HUES6 (cell line): ENCODE measurements around the gene SC5D.

Experiments used
- H3K27ac ChIP-seq: 2 replicates; pipeline ENCODE4 v1.7.0; 2013; ENCODE audit warnings: low read depth, mild to moderate bottlenecking, low read length, inconsistent platforms
- H3K27me3 ChIP-seq: 2 replicates; pipeline ENCODE4 v1.6.1; 2013; ENCODE audit warnings: low read length; ENCODE audit not compliant: control insufficient read depth, insufficient read depth
- H3K36me3 ChIP-seq: 2 replicates; pipeline ENCODE4 v1.6.1; 2013; ENCODE audit warnings: low read length; ENCODE audit not compliant: control insufficient read depth, insufficient read depth
- H3K4me1 ChIP-seq: 2 replicates; pipeline ENCODE4 v1.6.1; 2013; ENCODE audit warnings: low read length; ENCODE audit not compliant: control insufficient read depth, insufficient read depth
- H3K4me3 ChIP-seq: 2 replicates; pipeline ENCODE4 v1.5.1; 2013; ENCODE audit warnings: low read depth, low read length
- H3K9ac ChIP-seq: one replicate; pipeline ENCODE4 v1.6.1; 2013; ENCODE audit warnings: mild to moderate bottlenecking, low read length
- H3K9me3 ChIP-seq: 2 replicates; pipeline ENCODE4 v1.6.1; 2013; ENCODE audit warnings: low read depth, low read length; ENCODE audit not compliant: control insufficient read depth, insufficient read depth

SC5D gene

GRCh38 chr11:121328967-121329679 is 36.6 kb downstream of the SC5D start:
- Histone ChIP-seq H3K9ac (no peak overlapping the region), H3K4me1 (no peaks in the 10 kb centered on the region), H3K27ac (no peak overlapping the region), H3K36me3 (no peaks in the 10 kb centered on the region), H3K27me3 (no peaks in the 10 kb centered on the region), H3K9me3 (peaks cover 4% of the 10 kb centered on the region; the same call in 1 of the 2 replicates), H3K4me3 (no peak overlapping the region)

DNA sequence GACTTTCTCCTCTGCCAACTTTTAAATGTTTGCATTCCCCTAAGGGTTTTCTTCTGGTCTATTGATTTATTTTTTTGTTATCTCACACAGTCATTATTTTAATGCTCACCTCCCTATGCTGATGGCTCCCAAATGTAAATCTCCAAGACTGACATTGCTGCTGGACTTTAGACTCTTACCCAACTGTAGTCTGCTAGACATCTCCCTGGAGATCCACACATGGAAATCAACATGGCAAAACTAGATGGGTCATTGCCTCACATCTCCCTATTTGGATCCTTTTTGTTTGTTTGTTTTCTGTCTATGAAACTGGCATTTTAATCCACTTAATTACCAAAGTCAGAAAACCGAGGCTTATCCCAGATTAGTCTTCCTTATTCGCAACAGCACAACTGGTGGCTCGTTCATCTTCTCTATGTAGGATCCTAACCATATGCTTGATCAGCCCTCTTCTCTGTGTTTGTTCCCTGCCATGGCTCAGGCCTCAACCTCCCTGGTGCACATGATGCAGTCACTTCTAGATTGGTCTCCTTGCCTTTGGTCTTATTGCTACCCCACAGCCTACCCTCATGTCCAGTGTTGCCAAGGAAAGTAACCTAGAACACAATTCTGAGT is 37.3 kb downstream of the SC5D start:
- Histone ChIP-seq H3K27me3 (no peaks in the 10 kb centered on the region), H3K4me3 (no peak overlapping the region), H3K27ac (no peak overlapping the region), H3K9ac (no peak overlapping the region), H3K9me3 (peaks cover 4% of the 10 kb centered on the region; the same call in 1 of the 2 replicates), H3K36me3 (no peaks in the 10 kb centered on the region), H3K4me1 (no peaks in the 10 kb centered on the region)

GRCh38 chr11:121330614-121331435 is 38.3 kb downstream of the SC5D start:
- peaks cover 4% of the 10 kb centered on the region; the same call in 1 of the 2 replicates for H3K9me3 ChIP-seq
- no peak overlapping the region for H3K27ac ChIP-seq
- H3K27me3 ChIP-seq, result no peaks in the 10 kb centered on the region
- no peak overlapping the region for H3K4me3 ChIP-seq
- no peak overlapping the region for H3K9ac ChIP-seq
- H3K36me3 ChIP-seq, result no peaks in the 10 kb centered on the region
- H3K4me1 ChIP-seq, result no peaks in the 10 kb centered on the region

- Histone ChIP-seq H3K4me1 (no peaks in the 10 kb centered on the region), H3K36me3 (no peaks in the 10 kb centered on the region), H3K4me3 (no peak overlapping the region), H3K9me3 (peaks cover 4% of the 10 kb centered on the region; the same call in 1 of the 2 replicates), H3K27me3 (no peaks in the 10 kb centered on the region), H3K27ac (no peak overlapping the region), H3K9ac (no peak overlapping the region)
Measured at GRCh38 chr11:121334973-121335710, 42.6 kb downstream of the SC5D start.

- no peak overlapping the region for H3K9ac ChIP-seq
- H3K36me3 ChIP-seq, result no peaks in the 10 kb centered on the region
- no peaks in the 10 kb centered on the region for H3K27me3 ChIP-seq
- no peaks in the 10 kb centered on the region for H3K4me1 ChIP-seq
- no peak overlapping the region for H3K4me3 ChIP-seq
- H3K27ac ChIP-seq, result no peak overlapping the region
- H3K9me3 ChIP-seq, result peaks cover 4% of the 10 kb centered on the region; the same call in 1 of the 2 replicates
Measured at GRCh38 chr11:121336279-121336937, 43.8 kb downstream of the SC5D start.

DNA sequence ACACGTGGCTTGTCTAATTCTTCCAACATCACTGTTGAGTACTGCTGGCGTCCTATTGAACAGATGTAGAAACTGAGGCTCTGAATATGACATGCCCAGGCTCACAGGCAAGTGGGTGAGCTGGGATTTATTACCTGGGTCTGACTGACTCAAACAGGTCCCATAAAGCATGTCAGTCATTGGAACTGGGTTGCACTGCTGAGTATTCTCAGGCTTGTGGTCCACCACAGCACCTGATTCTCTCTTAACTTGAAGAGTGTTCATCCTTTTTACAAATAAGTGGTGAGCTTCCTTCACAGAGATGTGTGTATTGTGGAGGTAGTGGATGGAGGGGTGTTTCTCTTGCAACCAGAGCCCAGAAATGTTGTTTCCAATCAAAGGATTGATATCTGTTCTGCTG is 44.5 kb downstream of the SC5D start:
- Histone ChIP-seq H3K4me1 (no peaks in the 10 kb centered on the region), H3K36me3 (no peaks in the 10 kb centered on the region), H3K4me3 (no peak overlapping the region), H3K27me3 (no peaks in the 10 kb centered on the region), H3K9me3 (peaks cover 4% of the 10 kb centered on the region; the same call in 1 of the 2 replicates), H3K27ac (no peak overlapping the region), H3K9ac (no peak overlapping the region)

- no peak overlapping the region for H3K9ac ChIP-seq
- H3K4me3 ChIP-seq, result no peak overlapping the region
- no peaks in the 10 kb centered on the region for H3K4me1 ChIP-seq
- H3K27ac ChIP-seq, result no peak overlapping the region
- H3K27me3 ChIP-seq, result no peaks in the 10 kb centered on the region
- no peaks in the 10 kb centered on the region for H3K36me3 ChIP-seq
- peaks cover 4% of the 10 kb centered on the region; the same call in 1 of the 2 replicates for H3K9me3 ChIP-seq
Measured at GRCh38 chr11:121337740-121338272, 45.2 kb downstream of the SC5D start.

- Histone ChIP-seq H3K4me1 (no peaks in the 10 kb centered on the region), H3K9me3 (no peaks in the 10 kb centered on the region), H3K9ac (no peak overlapping the region), H3K4me3 (no peak overlapping the region), H3K27me3 (no peaks in the 10 kb centered on the region), H3K27ac (no peak overlapping the region), H3K36me3 (no peaks in the 10 kb centered on the region)
Measured at GRCh38 chr11:121338536-121338935, 46.0 kb downstream of the SC5D start.

GRCh38 chr11:121340032-121340580 is 47.5 kb downstream of the SC5D start:
- Histone ChIP-seq H3K9me3 (no peaks in the 10 kb centered on the region), H3K27ac (no peak overlapping the region), H3K27me3 (no peaks in the 10 kb centered on the region), H3K36me3 (no peaks in the 10 kb centered on the region), H3K4me1 (no peaks in the 10 kb centered on the region), H3K4me3 (no peak overlapping the region), H3K9ac (no peak overlapping the region)

- no peak overlapping the region for H3K9ac ChIP-seq
- H3K4me1 ChIP-seq, result no peaks in the 10 kb centered on the region
- H3K36me3 ChIP-seq, result no peaks in the 10 kb centered on the region
- no peaks in the 10 kb centered on the region for H3K9me3 ChIP-seq
- no peaks in the 10 kb centered on the region for H3K27me3 ChIP-seq
- H3K4me3 ChIP-seq, result no peak overlapping the region
- no peak overlapping the region for H3K27ac ChIP-seq
Measured at GRCh38 chr11:121341609-121342008, 49.0 kb downstream of the SC5D start.
